Left lung (tissue), 10 donors: ENCODE measurements around the gene ADAMTSL1. TPM values are rescaled to one million over a fixed set of nuclear protein-coding genes. Genes with fewer than 3 reads are reported as not detected.
"Not testable (repeated sequence)": the region's sequence is repeated elsewhere in the genome, so short reads cannot be mapped to it uniquely, and the experiment has no call there.

Experiments used
- ATAC-seq: fragments of 200-7000 bp; cut with Tn5 transposase; one replicate; pipeline ENCODE4 v1.9.1; 2020; ENCODE audit warnings: moderate library complexity
- DNase-seq, 4 donors: peaks; one replicate each; pipeline ENCODE4 v3.0.0-alpha.2; 2013 to 2020
- H3K27ac ChIP-seq, 2 donors: fragments of 200-600 bp; sonication (generic) in 1 of 2; one replicate each; pipeline versions ENCODE4 v1.5.0 to v1.8.0; 2020 to 2021
- H3K27me3 ChIP-seq, 2 donors: fragments of 200-600 bp; sonication (generic) in 1 of 2; one replicate each; pipeline versions ENCODE4 v1.5.0 to v1.8.0; 2020 to 2021
- H3K36me3 ChIP-seq, 2 donors: fragments of 200-600 bp; sonication (generic) in 1 of 2; one replicate each; pipeline versions ENCODE4 v1.5.0 to v1.8.0; 2020 to 2021
- H3K4me1 ChIP-seq, 2 donors: fragments of 200-600 bp; one replicate each; pipeline ENCODE4 v1.8.0; 2021
- H3K4me3 ChIP-seq, 2 donors: fragments of 200-600 bp; sonication (generic) in 1 of 2; one replicate each; pipeline versions ENCODE4 v1.5.0 to v1.8.0; 2020 to 2021; ENCODE audit warnings: mild to moderate bottlenecking in 1 of 2
- H3K9me3 ChIP-seq, 2 donors: fragments of 200-600 bp; sonication (generic) in 1 of 2; one replicate each; pipeline versions ENCODE4 v1.5.0 to v1.8.0; 2020 to 2021
- CTCF ChIP-seq, 2 donors: fragments of 200-600 bp; sonication (generic) in 1 of 2; IDR thresholded peaks; one replicate each; pipeline versions ENCODE4 v1.5.0 to v1.8.0; 2021; ENCODE audit warnings: antibody characterized with exemption in 2 of 2
- intact Hi-C, 2 donors: fragments of 100-400 bp; cut with DNase I; formaldehyde crosslinking; loops; one replicate each; pipeline versions ENCODE4 v1.11.2 to v1.14.2; 2022
- polyA plus RNA-seq, 6 donors: library from polyadenylated mRNA; unstranded; fragments of 120-200 nt; gene quantifications; one replicate each; pipeline ENCODE4 v1.2.1, GENCODE V29; 2013; ENCODE audit not compliant: insufficient read length in 6 of 6
- total RNA-seq, 2 donors: library from RNA; stranded (reverse); fragmentation: NEBNext Ultra II Directional; extraction: Animal tissue kit (Norgen Biotek cat#: 25700); gene quantifications; one replicate each; pipeline ENCODE4 v1.2.1, GENCODE V29; 2021
- donor health status: DM: no; HTN: yes; CAD: no.
- donor health status: DM: no; HTN: no; CAD: no.

The ADAMTSL1 gene
- total and polyA plus RNA-seq, 8 donors = 3.0 to 28.1 (median 17.9) TPM

DNA sequence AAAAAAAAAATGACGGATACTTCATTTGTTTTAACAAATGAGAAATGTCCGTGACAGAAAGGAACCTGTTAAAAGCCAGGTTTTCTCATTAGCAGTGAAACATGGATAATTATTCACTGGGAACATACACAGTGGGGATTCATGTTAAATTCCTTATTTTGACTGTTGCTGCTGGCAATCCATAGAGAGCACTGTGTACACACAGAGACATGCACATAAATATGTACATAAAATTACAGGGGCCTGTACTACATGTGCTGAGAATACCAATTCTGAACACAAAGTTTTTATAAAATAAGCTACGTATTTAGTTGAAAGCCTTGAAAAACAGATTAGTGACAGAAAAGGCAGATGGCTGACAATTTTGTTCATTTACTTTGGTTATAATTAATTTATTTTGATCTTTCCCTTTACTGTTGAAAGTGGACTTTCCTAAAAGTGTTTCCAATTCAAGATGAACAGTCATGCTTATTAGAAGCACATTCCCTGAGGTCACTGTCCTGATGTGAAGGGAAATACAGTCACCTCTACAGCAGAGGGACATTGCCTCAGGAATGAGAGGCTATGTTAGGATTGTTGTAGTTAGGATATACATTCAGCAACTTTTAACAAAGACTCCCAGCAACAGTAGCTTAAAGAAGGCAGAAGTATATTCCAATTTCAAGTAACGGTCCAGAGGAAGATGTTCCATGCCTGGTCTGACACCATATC is 392.3 kb downstream of the ADAMTSL1 start:
- no peaks in the 10 kb centered on the region for H3K27me3 ChIP-seq
- H3K36me3 ChIP-seq = no peaks in the 10 kb centered on the region
- no peak for TF ChIP-seq CTCF (IDR thresholded peaks at IDR 0.05)
- ATAC-seq (no peak), DNase-seq (no peak)
- H3K4me3 ChIP-seq = no peak overlapping the region
- no peaks in the 10 kb centered on the region for H3K4me1 ChIP-seq
- intact Hi-C loops = no loop called here
- no peak overlapping the region for H3K27ac ChIP-seq
- H3K9me3 ChIP-seq = peaks cover 0 to 21% of the 10 kb centered on the region in 2 donors

DNA sequence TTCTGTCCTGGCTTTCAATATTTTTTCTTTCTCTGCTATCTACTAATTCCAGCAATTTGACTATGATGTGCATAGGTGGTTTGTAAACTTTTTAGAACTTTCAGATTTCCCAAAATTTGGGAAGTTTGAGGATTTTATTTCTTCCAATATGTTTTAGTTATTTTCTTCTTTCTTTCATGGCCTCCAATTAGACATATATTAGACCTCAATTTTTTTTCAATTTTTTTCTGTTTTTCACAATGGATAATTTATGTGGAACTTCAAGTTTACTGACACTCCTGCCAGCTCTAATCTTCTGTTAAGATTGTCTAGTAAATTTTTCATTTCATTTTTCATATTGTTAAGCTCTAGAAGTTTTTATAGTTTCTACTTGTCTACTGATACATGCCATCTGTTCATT is 395.8 kb downstream of the ADAMTSL1 start:
- no peak for ATAC-seq
- intact Hi-C loops = no loop called here

DNA sequence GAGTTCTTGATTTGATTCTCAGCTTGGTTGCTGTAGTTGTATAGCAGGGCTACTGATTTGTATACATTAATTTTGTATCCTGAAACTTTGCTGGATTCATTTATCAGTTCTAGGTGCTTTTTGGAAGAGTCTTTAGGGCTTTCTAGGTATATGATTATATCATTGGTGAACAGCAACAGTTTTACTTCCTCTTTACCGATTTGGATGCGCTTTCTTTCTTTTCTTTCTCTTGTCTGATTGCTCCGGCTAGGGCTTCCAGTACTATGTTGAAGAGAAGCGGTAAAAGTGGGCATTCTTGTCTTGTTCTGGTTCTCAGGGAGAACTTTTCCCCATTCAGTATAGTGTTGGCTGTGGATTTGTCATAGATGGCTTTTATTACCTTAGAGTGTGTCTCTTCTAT is 400.1 kb downstream of the ADAMTSL1 start:
- no peaks in the 10 kb centered on the region for H3K36me3 ChIP-seq
- no peaks in the 10 kb centered on the region for H3K4me1 ChIP-seq
- no peak overlapping the region for H3K4me3 ChIP-seq
- H3K9me3 ChIP-seq = peaks cover 0 to 18% of the 10 kb centered on the region in 2 donors
- DNase-seq (no peak), ATAC-seq (no peak)
- no peak for TF ChIP-seq CTCF (IDR thresholded peaks at IDR 0.05)
- H3K27me3 ChIP-seq = no peaks in the 10 kb centered on the region
- no peak overlapping the region for H3K27ac ChIP-seq
- intact Hi-C loops = no loop called here

More for the DNA sequence above, 395.8 kb downstream of the ADAMTSL1 start:
- Histone ChIP-seq H3K27ac (no peak overlapping the region), H3K4me1 (no peaks in the 10 kb centered on the region), H3K27me3 (no peaks in the 10 kb centered on the region), H3K4me3 (no peak overlapping the region), H3K9me3 (peaks cover 0 to 21% of the 10 kb centered on the region in 2 donors), H3K36me3 (no peaks in the 10 kb centered on the region)
- TF ChIP-seq CTCF (IDR thresholded peaks at IDR 0.05) = no peak
- DNase-seq = no peak

GRCh38 chr9:18874990-18875389 is 401.0 kb downstream of the ADAMTSL1 start:
- H3K4me3 ChIP-seq, H3K27ac ChIP-seq, H3K4me1 ChIP-seq, H3K36me3 ChIP-seq, H3K9me3 ChIP-seq, DNase-seq, ATAC-seq, H3K27me3 ChIP-seq, intact Hi-C loops: not testable (repeated sequence)

GRCh38 chr9:18877984-18878383 is 404.0 kb downstream of the ADAMTSL1 start:
- Histone ChIP-seq H3K9me3 (peaks cover 0 to 2% of the 10 kb centered on the region in 2 donors), H3K4me1 (no peaks in the 10 kb centered on the region), H3K36me3 (no peaks in the 10 kb centered on the region), H3K4me3 (no peak overlapping the region), H3K27me3 (no peaks in the 10 kb centered on the region), H3K27ac (no peak overlapping the region)
- no peak for TF ChIP-seq CTCF (IDR thresholded peaks at IDR 0.05)
- ATAC-seq (no peak), DNase-seq (peak in 1 of 4 donors; percentile 17)
- intact Hi-C loops = no loop called here

DNA sequence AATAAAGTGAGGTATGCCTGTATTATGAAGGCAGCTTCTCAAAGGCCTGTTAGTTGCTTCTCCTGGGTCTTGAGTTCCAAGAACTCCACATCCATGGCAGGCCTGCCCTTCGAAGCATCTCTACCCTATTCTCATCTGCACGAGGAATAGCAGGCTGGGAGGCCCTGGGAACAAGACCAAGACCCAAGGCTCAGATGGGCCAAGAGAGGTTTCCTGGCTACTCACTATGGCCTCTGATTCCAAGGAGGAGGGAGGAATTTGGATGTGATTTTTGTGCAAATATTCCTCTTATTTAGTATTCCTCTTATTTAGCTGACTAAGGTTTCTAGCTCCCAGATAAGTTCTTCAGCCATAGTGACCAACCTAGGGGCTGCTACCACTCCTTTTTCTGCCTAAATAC is 407.8 kb downstream of the ADAMTSL1 start:
- Histone ChIP-seq H3K4me3 (no peak overlapping the region), H3K27ac (no peak overlapping the region), H3K9me3 (peaks cover 0 to 2% of the 10 kb centered on the region in 2 donors), H3K36me3 (no peaks in the 10 kb centered on the region), H3K27me3 (no peaks in the 10 kb centered on the region), H3K4me1 (no peaks in the 10 kb centered on the region)
- TF ChIP-seq CTCF (IDR thresholded peaks at IDR 0.05) = no peak
- DNase-seq (no peak), ATAC-seq (no peak)
- intact Hi-C loops = no loop called here
